ENCODE results near the gene AFMID.
"Not testable (repeated sequence)": the region's sequence is repeated elsewhere in the genome, so short reads cannot be mapped to it uniquely, and the experiment has no call there.

AFMID gene

GRCh38 chr17:78186692-78187595 is at the start of gene AFMID, which contains the start of gene TK1:
TSS of gene AFMID (plus strand) at chr17:78187362. CDS start at chr17:78187371, 9 bp downstream.
TSS of gene TK1 (minus strand) at chr17:78187052. CDS start at chr17:78186994, 58 bp downstream.
- peak; percentile 96 for DNase-seq (ENCODE audit: low spot score)

- DNase-seq (ENCODE audit: low spot score), result no peak
Observed at GRCh38 chr17:78137392-78138203, 49.6 kb upstream of the AFMID start.

GRCh38 chr17:78138204-78139060 is 48.7 kb upstream of the AFMID start:
- no peak for DNase-seq (ENCODE audit: low spot score)

- not testable (repeated sequence) for DNase-seq (ENCODE audit: low spot score)
Observed at GRCh38 chr17:78139861-78140168, 47.3 kb upstream of the AFMID start.

GRCh38 chr17:78140169-78141051 is 46.8 kb upstream of the AFMID start:
- peak; percentile 84 for DNase-seq (ENCODE audit: low spot score)

- DNase-seq (ENCODE audit: low spot score), result no peak
Observed at GRCh38 chr17:78141437-78142118, 45.6 kb upstream of the AFMID start.

- DNase-seq (ENCODE audit: low spot score), result no peak
Observed at GRCh38 chr17:78142119-78142861, 44.9 kb upstream of the AFMID start.

GRCh38 chr17:78143214-78144146 is 43.7 kb upstream of the AFMID start:
- DNase-seq (ENCODE audit: low spot score), result no peak

- DNase-seq (ENCODE audit: low spot score), result no peak
Observed at GRCh38 chr17:78144147-78144719, 42.9 kb upstream of the AFMID start.

GRCh38 chr17:78144736-78145641 is 42.2 kb upstream of the AFMID start:
- DNase-seq (ENCODE audit: low spot score), result no peak

- no peak for DNase-seq (ENCODE audit: low spot score)
Observed at GRCh38 chr17:78146471-78146869, 40.7 kb upstream of the AFMID start.

- DNase-seq (ENCODE audit: low spot score), result no peak
Observed at GRCh38 chr17:78146881-78147280, 40.3 kb upstream of the AFMID start.

GRCh38 chr17:78147315-78147998 is 39.7 kb upstream of the AFMID start:
- no peak for DNase-seq (ENCODE audit: low spot score)

GRCh38 chr17:78148286-78149016 is 38.7 kb upstream of the AFMID start:
- DNase-seq (ENCODE audit: low spot score), result no peak

- no peak for DNase-seq (ENCODE audit: low spot score)
Observed at GRCh38 chr17:78151514-78152008, 35.6 kb upstream of the AFMID start.
